HG02970 (cell line): ENCODE measurements around the gene ACTL7A.
"Not testable (repeated sequence)": the region's sequence is repeated elsewhere in the genome, so short reads cannot be mapped to it uniquely, and the experiment has no call there.

ENCODE experiments used
- ATAC-seq: cut with Tn5 transposase; IDR thresholded peaks from one replicate; pipeline ENCODE4 v1.9.1; 2021; ENCODE audit warnings: mild to moderate bottlenecking, moderate library complexity, moderate number of reproducible peaks; ENCODE audit not compliant: unreplicated experiment, low FRiP score

The ACTL7A gene

GRCh38 chr9:108845947-108846346, 16.1 kb upstream of the ACTL7A start:
- ATAC-seq = no peak

GRCh38 chr9:108848296-108848695, 13.8 kb upstream of the ACTL7A start:
- ATAC-seq = not testable (repeated sequence)

DNA sequence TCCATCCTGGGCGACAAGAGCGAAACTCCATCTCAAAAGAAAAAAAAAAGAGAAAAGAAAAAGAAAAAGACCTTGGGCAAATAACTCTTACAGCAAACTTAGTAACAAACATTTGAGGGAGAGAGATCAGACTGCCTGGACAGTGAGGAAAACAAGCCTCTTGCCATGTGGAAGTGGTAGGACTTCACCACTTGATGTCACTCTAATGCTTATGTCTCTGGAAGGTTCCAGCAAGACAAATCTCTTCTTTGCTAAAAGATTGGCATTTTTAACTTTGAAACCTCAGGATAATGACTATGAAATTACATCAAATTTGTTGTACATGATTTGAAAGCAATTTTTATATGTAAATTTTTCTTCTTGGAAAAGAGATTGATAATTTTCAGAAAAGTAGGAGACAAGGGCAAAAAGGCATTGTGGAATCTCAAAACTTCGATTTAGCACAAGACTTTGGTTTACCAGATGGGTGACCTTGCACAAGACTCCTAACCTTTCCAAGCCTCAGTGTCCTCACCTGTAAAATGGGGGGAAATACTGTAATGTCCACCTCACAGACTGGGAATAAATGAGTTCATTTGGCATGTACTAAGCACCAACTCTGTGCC, 11.7 kb upstream of the ACTL7A start:
- ATAC-seq = no peak

- no peak for ATAC-seq
Measured at GRCh38 chr9:108851138-108851537, 10.9 kb upstream of the ACTL7A start.

GRCh38 chr9:108852079-108852478, 10.0 kb upstream of the ACTL7A start:
- ATAC-seq = no peak

DNA sequence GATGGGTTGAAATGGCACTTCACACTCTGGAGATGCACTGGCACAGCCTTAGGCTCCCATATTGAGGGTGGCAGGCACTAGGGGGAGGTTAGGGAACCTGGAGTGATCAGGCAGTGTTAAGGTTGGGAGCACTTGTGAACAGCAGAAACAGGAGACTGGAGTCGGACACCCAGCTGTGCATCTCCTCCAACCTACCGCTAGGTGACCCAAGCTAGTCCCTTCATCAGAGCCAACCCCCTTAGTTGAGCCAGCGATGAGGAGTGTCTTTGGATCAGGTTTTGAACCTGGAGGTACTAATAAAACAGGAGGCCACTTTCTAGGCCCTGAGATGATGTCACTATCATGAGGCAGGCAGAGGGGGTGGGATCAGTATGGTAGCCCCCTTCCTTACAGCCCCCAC, 8.0 kb upstream of the ACTL7A start:
- no peak for ATAC-seq

DNA sequence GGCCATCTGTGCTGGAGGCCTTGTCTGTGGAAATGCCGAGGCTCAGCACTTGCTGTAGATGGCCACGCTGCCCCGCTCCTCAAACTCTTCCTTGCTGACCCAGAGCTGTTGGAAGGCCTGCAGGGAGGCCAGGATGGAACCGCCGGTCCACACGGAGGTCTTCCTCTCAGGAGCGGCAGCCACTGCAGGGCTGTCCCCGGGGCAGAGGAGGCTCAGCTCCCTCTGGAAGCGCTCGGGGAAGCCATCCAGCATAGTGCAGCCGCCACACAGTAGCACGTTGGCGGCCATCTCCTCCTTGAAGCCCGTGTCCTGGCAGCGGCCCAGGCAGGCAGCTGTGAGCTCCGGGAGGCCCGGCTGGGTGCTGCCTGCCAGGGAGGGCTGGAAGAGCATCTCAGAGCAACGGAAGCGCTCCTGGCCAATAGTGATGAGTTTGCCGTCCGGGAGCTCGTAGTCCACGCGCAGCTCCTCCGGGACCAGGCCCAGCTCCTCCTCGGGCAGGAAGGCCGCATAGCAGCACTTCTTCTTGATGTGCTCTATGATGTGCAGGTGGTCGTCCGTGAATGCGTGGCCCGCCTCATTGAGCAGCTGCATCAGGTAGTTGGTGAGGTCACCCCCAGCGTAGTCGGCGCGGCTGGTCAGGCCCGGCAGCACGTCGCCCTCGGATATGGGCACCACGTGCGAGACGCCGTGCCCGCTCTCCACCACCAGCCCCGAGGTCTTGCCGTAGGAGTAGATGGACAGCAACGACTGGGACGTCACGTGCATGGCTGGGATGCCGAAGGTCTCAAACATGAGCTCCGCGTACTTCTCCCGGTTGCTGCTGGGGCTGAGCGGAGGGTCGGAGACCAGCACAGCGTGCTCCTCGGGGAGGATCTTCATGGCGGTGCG, 7.2 kb upstream of the ACTL7A start:
- ATAC-seq = no peak

- no peak for ATAC-seq
Measured at GRCh38 chr9:108855529-108855886, 6.6 kb upstream of the ACTL7A start.

- ATAC-seq = no peak
Measured at GRCh38 chr9:108855888-108856287, 6.2 kb upstream of the ACTL7A start, which contains the start of gene ACTL7B. TSS of gene ACTL7B (minus strand) at chr9:108855986. CDS start at chr9:108855930, 56 bp downstream.

GRCh38 chr9:108857572-108857971, 4.5 kb upstream of the ACTL7A start:
- no peak for ATAC-seq

GRCh38 chr9:108859459-108860114, 2.5 kb upstream of the ACTL7A start:
- ATAC-seq = no peak

DNA sequence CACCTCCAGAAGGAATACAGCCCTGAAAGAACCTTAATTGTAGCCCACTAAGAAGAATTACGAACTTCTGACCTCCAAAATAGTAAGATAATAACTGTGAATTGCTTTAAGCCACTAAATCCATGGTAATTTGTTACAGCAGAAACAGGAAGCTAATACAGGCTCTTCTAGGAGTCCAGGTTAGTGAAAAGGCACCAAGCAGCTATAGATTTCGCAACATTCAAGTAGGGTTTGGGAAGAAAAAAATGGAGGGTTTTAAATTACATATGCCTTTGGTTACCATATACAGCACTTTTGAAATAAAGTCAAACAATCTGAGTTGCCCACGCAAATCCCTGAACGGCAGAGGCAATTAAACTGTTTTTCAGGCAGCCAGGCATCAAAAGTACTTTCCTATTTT, 1.7 kb upstream of the ACTL7A start:
- ATAC-seq = no peak

GRCh38 chr9:108860764-108861163, 1.3 kb upstream of the ACTL7A start:
- no peak for ATAC-seq

GRCh38 chr9:108861464-108861863, 602 bp upstream of the ACTL7A start:
- ATAC-seq = no peak

GRCh38 chr9:108863891-108864290, 1.8 kb downstream of the ACTL7A start:
- no peak for ATAC-seq

DNA sequence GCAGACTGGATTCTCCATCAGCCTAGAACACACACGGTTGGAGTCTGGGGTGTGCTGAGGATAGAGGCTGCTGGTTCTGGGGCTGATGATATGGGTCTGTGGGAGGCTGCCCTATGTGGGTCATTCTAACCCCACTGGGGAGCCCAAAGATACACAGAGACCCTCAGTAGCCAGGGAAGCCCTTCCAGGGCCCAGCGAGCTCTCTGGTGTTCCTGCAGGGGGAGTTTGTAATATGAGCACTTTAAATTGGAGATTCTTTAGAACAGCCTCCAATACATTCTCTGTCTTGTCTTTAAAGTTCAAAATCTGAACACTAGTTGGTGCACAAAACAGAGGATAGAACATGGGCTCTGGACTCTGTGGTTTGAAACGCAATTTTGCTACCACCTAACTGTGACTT, 2.4 kb downstream of the ACTL7A start:
- no peak for ATAC-seq

GRCh38 chr9:108865037-108865436, 3.0 kb downstream of the ACTL7A start:
- ATAC-seq = no peak

GRCh38 chr9:108866001-108866420, 3.9 kb downstream of the ACTL7A start:
- no peak for ATAC-seq

DNA sequence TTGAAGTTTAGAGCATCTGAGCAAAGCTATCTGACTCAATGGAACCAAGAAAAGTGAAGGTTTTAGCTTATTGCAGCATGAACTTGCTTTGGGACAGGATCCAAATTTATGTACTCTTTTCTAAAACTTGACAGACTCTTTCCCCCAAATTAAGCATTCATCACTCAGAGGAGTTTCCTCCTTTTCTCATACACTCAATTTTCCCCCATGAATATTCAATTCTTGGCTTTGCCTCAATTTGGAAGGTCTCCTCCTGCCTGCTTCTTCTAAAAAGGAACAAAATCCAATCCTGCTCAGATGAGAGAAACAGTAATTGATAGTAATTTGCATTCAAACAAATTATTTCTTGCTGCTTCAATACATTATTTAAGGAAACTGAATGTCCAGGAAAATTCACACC, 5.0 kb downstream of the ACTL7A start:
- ATAC-seq = no peak

GRCh38 chr9:108867829-108868228, 5.8 kb downstream of the ACTL7A start:
- ATAC-seq = no peak

- no peak for ATAC-seq
Measured at GRCh38 chr9:108869092-108869725, 7.1 kb downstream of the ACTL7A start.
